Activated CD4-positive, alpha-beta T cell treated with anti-CD3 and anti-CD28 coated beads, Interleukin-2, amount 50 U/mL, for 48 hours (primary cell): ENCODE measurements around the gene C1orf174.

Experiments
- DNase-seq, 2 experiments: peaks; one replicate each; pipeline ENCODE4 v3.0.0-alpha.2; 2020

Gene C1orf174

GRCh38 chr1:3893190-3893589, 6.9 kb downstream of the C1orf174 start:
- no peak for DNase-seq

GRCh38 chr1:3892748-3893147, 7.3 kb downstream of the C1orf174 start:
- no peak for DNase-seq

GRCh38 chr1:3891329-3891865, 8.7 kb downstream of the C1orf174 start:
- DNase-seq, result no peak

- peak; percentile 6 to 18 for DNase-seq
Measured at GRCh38 chr1:3890389-3891328, 9.4 kb downstream of the C1orf174 start.

GRCh38 chr1:3889936-3890335, 10.1 kb downstream of the C1orf174 start:
- no peak for DNase-seq

GRCh38 chr1:3888301-3888700, 11.8 kb downstream of the C1orf174 start:
- no peak for DNase-seq

GRCh38 chr1:3886691-3887090, 13.4 kb downstream of the C1orf174 start:
- DNase-seq, result no peak

- DNase-seq, result no peak
Measured at GRCh38 chr1:3886106-3886670, 13.9 kb downstream of the C1orf174 start.

- DNase-seq, result no peak
Measured at GRCh38 chr1:3885611-3886010, 14.5 kb downstream of the C1orf174 start.

GRCh38 chr1:3884966-3885365, 15.1 kb downstream of the C1orf174 start:
- DNase-seq, result no peak

GRCh38 chr1:3883194-3883925, 16.7 kb downstream of the C1orf174 start:
- no peak for DNase-seq

GRCh38 chr1:3881193-3881480, 18.9 kb downstream of the C1orf174 start:
- DNase-seq, result no peak

- DNase-seq, result no peak
Measured at GRCh38 chr1:3880429-3881192, 19.5 kb downstream of the C1orf174 start.

GRCh38 chr1:3879787-3880428, 20.2 kb downstream of the C1orf174 start:
- DNase-seq, result no peak

- no peak for DNase-seq
Measured at GRCh38 chr1:3879099-3879498, 21.0 kb downstream of the C1orf174 start.

GRCh38 chr1:3876716-3877115, 23.4 kb downstream of the C1orf174 start:
- DNase-seq, result no peak

GRCh38 chr1:3874736-3875135, 25.3 kb downstream of the C1orf174 start:
- no peak for DNase-seq

- DNase-seq, result no peak
Measured at GRCh38 chr1:3872546-3872945, 27.5 kb downstream of the C1orf174 start.

- no peak for DNase-seq
Measured at GRCh38 chr1:3871451-3871805, 28.6 kb downstream of the C1orf174 start.

- no peak for DNase-seq
Measured at GRCh38 chr1:3869751-3870301, 30.2 kb downstream of the C1orf174 start.

GRCh38 chr1:3868464-3869006, 31.5 kb downstream of the C1orf174 start:
- DNase-seq, result no peak
